T-helper 22 cell (primary cell): ENCODE results near the gene ZBTB7B.

Experiments
- DNase-seq: peaks from one replicate; pipeline ENCODE4 v3.0.0-alpha.2; 2020; ENCODE audit warnings: low read depth

Gene ZBTB7B

DNA sequence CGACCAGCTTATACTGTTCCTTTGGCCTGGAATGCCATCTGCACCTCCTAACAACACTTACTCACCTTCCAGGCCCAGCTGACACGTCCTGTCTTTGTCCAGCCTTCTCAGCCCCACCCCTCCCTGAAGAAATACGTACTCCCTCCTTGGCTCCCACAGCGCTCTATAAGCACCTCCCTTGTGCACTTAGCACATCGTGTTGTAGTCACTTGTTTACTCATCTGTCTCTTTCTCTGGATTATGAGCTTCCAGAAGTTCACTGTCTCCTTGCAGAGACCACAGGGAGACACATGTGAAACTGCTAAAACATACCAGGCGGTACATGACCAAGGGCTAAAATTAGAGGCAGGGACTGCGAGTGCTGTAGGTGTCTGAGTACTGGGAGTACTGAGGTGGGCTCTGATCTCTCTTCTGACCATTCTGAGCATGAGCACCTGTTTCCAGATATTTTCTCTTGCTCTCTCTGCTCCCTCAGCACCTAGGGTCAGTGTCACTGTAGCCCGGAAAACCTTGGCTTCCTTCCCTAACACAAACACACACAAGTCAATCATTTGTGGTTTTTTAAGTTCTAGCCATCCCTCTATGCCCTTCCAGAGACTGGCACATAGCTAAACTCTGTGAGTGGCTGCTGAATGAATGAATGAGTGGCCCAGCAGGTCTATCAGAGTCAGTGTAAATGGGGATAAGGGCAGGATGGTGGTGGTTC is 36.2 kb downstream of the ZBTB7B start:
- DNase-seq: no peak

- no peak for DNase-seq
Observed at GRCh38 chr1:155039308-155039669, 36.7 kb downstream of the ZBTB7B start.

- DNase-seq: no peak
Observed at GRCh38 chr1:155040358-155041093, 37.9 kb downstream of the ZBTB7B start.

- DNase-seq: no peak
Observed at GRCh38 chr1:155042789-155043188, 40.2 kb downstream of the ZBTB7B start.

DNA sequence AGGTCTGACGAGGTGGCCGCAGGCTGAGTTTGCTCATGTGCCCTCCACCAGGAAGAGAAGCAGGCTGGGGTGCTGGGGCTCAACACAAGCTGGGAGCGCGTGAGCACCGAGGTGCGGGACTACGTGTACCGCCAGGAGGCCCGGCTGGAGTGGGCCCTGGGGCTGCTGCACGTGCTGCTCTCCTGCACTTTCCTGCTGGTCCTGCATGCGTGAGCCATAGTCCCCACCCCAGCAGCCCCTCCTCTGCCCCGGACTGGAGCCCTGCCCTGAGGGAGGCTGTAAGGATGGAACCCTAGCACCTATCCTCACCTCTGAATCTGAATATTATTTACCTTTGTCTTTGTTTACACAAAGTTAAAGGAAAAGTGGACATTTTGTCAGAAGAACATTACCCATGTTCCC is 40.7 kb downstream of the ZBTB7B start:
- DNase-seq: no peak

GRCh38 chr1:155043793-155044192 is 41.2 kb downstream of the ZBTB7B start:
- no peak for DNase-seq

GRCh38 chr1:155044365-155044764 is 41.8 kb downstream of the ZBTB7B start:
- DNase-seq: no peak

DNA sequence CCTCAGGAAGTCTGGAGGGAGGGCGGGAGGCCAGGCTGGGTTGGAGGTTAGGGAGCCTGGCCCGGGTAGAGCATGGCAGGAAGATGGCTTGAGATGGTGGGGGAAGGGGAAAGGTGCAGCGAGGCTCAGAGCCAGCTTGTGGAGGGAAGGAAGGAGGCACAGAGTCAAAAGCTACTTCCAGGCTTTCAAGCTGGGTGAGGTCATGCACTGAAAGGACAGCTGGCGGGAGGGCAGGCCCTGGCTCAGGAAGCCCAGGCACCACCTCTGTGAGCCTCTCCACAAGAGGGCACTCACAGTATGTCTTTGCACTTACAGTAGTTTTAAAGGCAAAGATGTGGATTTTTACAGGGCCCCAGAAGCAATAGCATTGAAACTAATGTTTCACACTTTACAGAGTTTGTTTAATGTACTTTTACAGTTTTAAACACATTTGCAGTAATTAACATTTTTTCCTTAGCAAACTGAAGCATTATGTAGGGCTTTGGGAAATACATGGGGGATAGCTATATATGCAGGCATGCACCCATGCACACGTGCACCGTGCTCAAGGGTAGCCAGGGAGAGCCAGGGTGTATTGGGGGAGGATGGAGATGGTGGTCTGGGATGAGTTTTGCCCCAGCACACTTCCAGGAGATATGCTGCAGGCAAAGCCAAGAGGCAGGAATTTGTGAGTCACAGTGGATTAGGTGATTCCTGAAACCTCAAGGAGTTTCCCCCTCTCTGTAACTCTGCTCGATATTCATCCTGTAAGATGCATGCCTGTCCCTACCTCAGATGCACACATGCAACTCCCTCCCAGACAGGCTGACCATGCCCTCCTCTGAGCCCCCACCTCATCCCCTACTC is 42.4 kb downstream of the ZBTB7B start:
- DNase-seq: peak; percentile 20

DNA sequence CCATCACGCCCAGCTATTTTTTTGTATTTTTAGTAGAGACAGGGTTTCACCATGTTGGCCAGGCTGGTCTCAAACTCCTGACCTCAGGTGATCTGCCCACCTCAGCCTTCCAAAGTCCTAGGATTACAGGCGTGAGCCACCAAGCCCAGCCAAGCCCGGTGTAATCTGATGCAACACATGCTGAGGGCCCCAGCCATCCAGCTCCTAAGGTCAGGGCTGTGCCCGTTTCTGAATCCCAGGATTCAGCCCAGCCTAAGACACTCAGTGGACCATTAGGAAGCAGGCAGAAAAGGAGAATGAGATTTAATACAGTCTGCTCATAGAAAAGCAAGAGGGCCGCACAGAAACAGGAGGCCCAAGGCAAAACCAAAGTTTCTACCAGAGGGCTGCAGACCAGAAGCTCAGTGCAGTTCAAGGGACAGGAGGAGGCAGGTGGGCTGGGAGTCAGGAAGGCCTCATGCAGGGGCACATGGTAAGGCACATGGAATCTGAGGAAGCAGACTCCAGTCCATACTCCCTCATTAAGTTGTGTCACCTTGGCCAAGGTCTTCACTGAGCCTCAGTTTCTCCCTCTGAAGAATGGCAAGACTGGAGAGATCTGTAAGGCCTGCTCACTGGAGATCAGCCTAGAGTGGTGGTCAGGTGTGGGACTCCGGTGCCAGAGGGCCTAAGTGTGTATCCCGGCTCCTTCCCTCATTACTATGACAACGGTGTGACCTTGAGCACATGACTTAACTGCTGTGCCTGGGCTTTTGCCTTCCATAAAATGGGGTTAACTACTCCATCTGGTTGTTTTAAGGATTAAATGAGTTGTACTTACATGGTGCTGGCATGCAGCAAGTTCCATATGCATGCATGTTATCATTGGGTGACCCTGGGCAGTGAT is 46.1 kb downstream of the ZBTB7B start:
- no peak for DNase-seq

DNA sequence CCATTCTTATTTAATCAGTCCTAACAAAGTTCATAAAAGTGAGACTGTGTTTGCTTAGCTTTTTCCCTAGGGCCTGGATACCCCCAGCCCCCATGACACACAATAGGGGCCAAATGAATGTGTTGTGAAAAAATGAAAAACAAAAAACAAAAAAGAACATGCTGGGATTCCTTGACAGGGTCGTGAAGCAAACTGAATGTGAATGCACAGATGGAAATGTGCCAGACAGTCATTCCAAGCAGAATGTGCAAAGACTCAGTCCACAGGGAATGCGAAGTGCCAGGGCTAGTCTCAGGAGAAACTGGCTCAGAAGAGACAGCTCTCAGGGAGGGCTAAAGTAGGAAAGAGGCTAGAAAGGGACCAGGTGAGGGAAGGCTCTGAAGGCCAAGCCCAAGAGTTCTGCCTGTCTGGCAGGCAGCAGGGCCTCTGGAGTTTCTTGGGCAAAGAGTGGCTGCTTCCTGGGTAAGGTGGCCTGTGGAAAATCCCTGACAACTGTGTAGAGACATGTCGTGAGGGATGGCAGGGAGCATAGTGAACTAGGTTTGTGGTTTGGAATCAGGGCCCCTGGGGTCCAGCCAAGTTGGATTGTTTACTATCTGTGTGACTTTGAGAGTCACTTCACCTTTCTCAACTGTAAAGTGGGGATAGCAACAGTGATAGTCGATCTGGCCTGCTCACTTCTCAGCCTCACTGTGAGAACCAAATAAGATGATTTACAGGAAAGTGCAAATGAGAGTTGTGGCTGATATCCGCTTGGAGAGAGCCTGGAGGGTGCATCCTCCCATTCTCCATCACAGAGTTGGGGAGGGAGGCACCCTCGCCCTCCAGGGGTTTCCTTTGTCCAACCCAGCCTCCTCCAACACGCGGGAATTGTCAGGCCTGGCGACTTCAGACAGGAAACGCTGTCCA is 47.3 kb downstream of the ZBTB7B start:
- DNase-seq: no peak

DNA sequence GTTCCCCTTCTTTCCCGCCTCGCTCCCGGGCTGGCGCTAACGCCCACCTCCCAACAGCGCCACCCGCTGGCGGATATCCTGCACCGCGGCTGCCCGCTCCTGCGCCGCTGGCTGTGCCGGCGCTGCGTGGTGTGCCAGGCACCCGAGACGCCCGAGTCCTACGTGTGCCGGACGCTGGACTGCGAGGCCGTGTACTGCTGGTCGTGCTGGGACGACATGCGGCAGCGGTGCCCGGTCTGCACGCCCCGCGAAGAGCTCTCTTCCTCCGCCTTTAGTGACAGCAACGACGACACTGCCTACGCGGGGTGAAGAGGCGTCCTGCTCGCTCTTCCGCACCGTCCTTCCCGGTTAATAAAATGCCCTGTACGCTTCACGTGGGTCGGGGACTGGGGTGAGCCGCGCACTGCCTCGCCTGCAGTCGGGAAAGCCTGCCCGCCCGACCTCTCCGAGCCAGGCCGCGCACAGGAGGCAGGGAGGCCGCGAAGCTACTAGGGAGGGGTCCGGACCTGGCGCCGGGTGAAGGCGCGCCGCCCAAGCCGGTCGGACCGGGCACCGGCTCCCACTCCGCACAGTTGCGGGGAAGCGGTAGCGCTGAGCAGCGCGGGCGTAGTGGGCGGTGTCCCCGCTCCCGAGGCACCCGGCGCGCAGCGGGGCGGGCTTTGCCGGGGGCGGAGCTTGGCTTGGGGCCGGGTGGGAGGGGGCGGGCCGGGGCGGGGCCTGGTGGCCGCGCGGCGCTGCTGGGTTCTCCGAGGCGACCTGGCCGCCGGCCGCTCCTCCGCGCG is 48.1 kb downstream of the ZBTB7B start, which contains the start of gene ADAM15:
Gene ADAM15, plus strand, starts transcription at position 757 of the 782 bp plus-strand sequence. CDS start 71 bp downstream, outside the sequence.
- peak; percentile 68 for DNase-seq

DNA sequence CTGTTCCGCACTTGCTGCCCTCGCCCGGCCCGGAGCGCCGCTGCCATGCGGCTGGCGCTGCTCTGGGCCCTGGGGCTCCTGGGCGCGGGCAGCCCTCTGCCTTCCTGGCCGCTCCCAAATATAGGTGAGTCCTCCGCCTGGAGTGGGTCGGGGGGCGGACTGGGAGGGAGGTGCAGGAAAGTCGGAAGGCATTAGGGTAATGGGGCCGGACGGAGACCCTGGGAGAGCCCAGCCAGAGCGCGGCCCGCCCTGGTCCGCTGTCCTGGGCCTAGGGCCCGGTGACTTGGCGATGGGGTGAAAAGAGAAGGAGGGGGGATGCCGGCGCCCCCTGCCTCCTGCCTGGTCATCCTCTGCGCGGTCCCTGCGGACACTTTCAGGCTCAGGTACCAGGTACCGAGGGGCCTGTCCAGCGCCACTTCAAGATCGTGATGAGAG is 48.8 kb downstream of the ZBTB7B start:
- DNase-seq: no peak

DNA sequence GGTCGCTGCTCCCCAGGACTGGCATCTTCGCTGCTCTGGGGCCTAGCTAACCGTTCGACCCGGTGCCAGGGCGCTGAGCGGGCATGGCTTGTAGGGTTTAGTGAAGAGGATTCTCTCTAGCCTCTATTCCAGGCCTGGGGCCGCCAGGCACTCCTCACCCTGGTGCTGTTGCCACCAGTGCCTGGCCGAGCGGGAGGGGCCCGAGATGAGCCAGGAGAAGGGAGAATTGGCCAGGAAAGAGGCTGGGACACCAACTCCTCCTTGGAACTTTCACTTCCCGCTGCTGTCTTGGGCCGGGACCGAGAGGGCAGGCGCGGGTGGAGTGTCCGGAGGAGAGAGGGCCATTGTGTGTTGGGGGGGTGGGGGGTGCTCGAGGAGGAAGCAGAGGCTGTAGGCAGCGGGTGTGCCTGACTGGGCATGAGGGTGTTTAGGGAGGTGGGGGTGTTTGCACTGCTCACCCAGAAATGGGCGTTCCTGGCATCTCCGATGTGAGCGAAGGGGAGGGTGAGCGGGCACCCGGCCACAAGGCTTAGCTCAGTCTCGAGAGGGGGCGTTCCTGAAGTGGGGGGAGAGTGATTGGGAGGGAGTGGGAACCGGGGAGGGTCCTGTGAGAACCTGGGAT is 49.3 kb downstream of the ZBTB7B start:
- DNase-seq: peak; percentile 29

GRCh38 chr1:155052439-155053395 is 50.1 kb downstream of the ZBTB7B start:
- DNase-seq: no peak

- no peak for DNase-seq
Observed at GRCh38 chr1:155053531-155054105, 51.0 kb downstream of the ZBTB7B start.

DNA sequence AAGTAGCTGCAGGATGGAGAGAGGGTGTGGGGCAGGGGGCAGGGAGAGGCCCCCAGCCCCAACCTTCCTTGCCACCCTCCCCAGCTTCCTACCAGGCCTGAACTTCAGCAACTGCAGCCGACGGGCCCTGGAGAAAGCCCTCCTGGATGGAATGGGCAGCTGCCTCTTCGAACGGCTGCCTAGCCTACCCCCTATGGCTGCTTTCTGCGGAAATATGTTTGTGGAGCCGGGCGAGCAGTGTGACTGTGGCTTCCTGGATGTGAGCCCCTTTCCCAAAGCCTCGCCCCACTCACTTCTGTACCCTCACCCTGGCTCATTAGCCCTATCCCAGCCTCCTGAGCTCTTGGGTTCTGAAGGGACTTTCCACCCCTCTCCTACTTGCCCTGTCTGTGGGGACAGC is 54.5 kb downstream of the ZBTB7B start:
- DNase-seq: no peak

- DNase-seq: no peak
Observed at GRCh38 chr1:155057788-155058211, 55.2 kb downstream of the ZBTB7B start.

DNA sequence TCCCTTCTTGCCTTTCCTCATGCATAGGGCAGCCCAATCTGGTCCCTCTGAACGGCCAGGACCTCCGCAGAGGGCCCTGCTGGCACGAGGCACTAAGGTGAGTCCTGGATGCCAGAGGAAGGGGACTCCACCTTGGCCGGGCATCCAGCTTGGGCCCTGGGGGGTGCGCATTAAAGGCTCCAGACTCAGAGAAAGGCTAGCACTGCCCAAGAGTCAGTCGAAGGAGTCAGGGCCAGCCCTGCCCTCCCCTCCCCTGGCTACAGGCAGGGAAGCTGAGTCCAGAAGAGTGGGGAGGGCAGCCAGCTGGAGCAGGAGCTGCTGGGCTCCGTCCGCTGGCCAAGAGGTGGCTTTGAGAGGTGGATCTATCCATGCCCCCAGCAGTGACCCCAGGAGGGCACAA is 58.1 kb downstream of the ZBTB7B start:
- DNase-seq: no peak
